Measurements from ENCODE around the gene TMEM82. TPM values are rescaled to one million over a fixed set of nuclear protein-coding genes. Genes with fewer than 3 reads are reported as not detected.
A peak's percentile ranks its signal among the peaks of the same experiment; 100 is the strongest.

Gene TMEM82
- total RNA-seq, 2 donors from 2014 or later, result 0.49 TPM; not detected in 1

- DNase-seq (no peak), ATAC-seq (replicated peaks in 1 of 2) (no peak)
- H3K27me3 Mint-ChIP-seq (ENCODE audit: low read depth), result no peaks in the 10 kb centered on the region
- H3K27ac Mint-ChIP-seq, result no peak overlapping the region
- no peaks in the 10 kb centered on the region for H3K9me3 Mint-ChIP-seq
- H3K4me1 Mint-ChIP-seq (ENCODE audit: low read depth), result no peaks in the 10 kb centered on the region
- H3K4me3 Mint-ChIP-seq, result no peak overlapping the region
- H3K36me3 Mint-ChIP-seq (ENCODE audit: insufficient read depth in 2 of 2), result peaks cover 0 to 2% of the 10 kb centered on the region in 2 donors
Observed at GRCh38 chr1:15734296-15734695, 8.0 kb upstream of the TMEM82 start.

GRCh38 chr1:15734901-15735300 lies 7.4 kb upstream of the TMEM82 start:
- peaks cover 0 to 2% of the 10 kb centered on the region in 2 donors for H3K36me3 Mint-ChIP-seq (ENCODE audit: insufficient read depth in 2 of 2)
- no peaks in the 10 kb centered on the region for H3K4me1 Mint-ChIP-seq (ENCODE audit: low read depth)
- DNase-seq (no peak), ATAC-seq (replicated peaks in 1 of 2) (no peak)
- H3K27me3 Mint-ChIP-seq (ENCODE audit: low read depth), result no peaks in the 10 kb centered on the region
- no peaks in the 10 kb centered on the region for H3K9me3 Mint-ChIP-seq
- H3K27ac Mint-ChIP-seq, result no peak overlapping the region
- no peak overlapping the region for H3K4me3 Mint-ChIP-seq

- no peak overlapping the region for H3K4me3 Mint-ChIP-seq
- H3K4me1 Mint-ChIP-seq (ENCODE audit: low read depth), result no peaks in the 10 kb centered on the region
- H3K36me3 Mint-ChIP-seq (ENCODE audit: insufficient read depth in 2 of 2), result peaks cover 0 to 2% of the 10 kb centered on the region in 2 donors
- no peak for ATAC-seq (replicated peaks in 1 of 2)
- DNase-seq, result no peak
- H3K9me3 Mint-ChIP-seq, result no peaks in the 10 kb centered on the region
- no peak overlapping the region for H3K27ac Mint-ChIP-seq
- no peaks in the 10 kb centered on the region for H3K27me3 Mint-ChIP-seq (ENCODE audit: low read depth)
Observed at GRCh38 chr1:15735304-15736037, 6.8 kb upstream of the TMEM82 start.

GRCh38 chr1:15736038-15736891 lies 6.0 kb upstream of the TMEM82 start, which contains the start of gene SLC25A34:
TSS of gene SLC25A34 (plus strand) at chr1:15736258. CDS start at chr1:15736486, 228 bp downstream.
- no peak within 1 kb of the TSS for H3K4me3 Mint-ChIP-seq
- no peak within 1 kb of the TSS for H3K27ac Mint-ChIP-seq
- H3K4me1 Mint-ChIP-seq (ENCODE audit: low read depth), result peaks cover 2% of the 10 kb centered on the region
- H3K9me3 Mint-ChIP-seq, result no peaks in the 10 kb centered on the region
- DNase-seq (no peak), ATAC-seq (replicated peaks in 1 of 2) (no peak)
- H3K36me3 Mint-ChIP-seq (ENCODE audit: insufficient read depth in 2 of 2), result peaks cover 0 to 2% of the 10 kb centered on the region in 2 donors
- no peaks in the 10 kb centered on the region for H3K27me3 Mint-ChIP-seq (ENCODE audit: low read depth)

- no peak for DNase-seq
- H3K9me3 Mint-ChIP-seq, result no peaks in the 10 kb centered on the region
- H3K27me3 Mint-ChIP-seq (ENCODE audit: low read depth), result no peaks in the 10 kb centered on the region
- H3K36me3 Mint-ChIP-seq (ENCODE audit: insufficient read depth in 2 of 2), result peaks cover 0 to 2% of the 10 kb centered on the region in 2 donors
- H3K27ac Mint-ChIP-seq, result no peak overlapping the region
- H3K4me1 Mint-ChIP-seq (ENCODE audit: low read depth), result peaks cover 7% of the 10 kb centered on the region
- H3K4me3 Mint-ChIP-seq, result no peak overlapping the region
- no peak for ATAC-seq (replicated peaks in 1 of 2)
Observed at GRCh38 chr1:15736892-15737261, 5.4 kb upstream of the TMEM82 start.

- Mint-ChIP-seq H3K9me3 (no peaks in the 10 kb centered on the region), H3K4me1 (ENCODE audit: low read depth) (peaks cover 7% of the 10 kb centered on the region), H3K27ac (no peak overlapping the region), H3K27me3 (ENCODE audit: low read depth) (no peaks in the 10 kb centered on the region), H3K4me3 (no peak overlapping the region), H3K36me3 (ENCODE audit: insufficient read depth in 2 of 2) (peaks cover 0 to 2% of the 10 kb centered on the region in 2 donors)
- no peak for ATAC-seq (replicated peaks in 1 of 2)
- DNase-seq, result no peak
Observed at GRCh38 chr1:15737324-15738319, 4.7 kb upstream of the TMEM82 start.

- DNase-seq (no peak), ATAC-seq (replicated peaks in 1 of 2) (no peak)
- H3K4me1 Mint-ChIP-seq (ENCODE audit: low read depth), result peaks cover 7% of the 10 kb centered on the region
- H3K27ac Mint-ChIP-seq, result no peak overlapping the region
- H3K4me3 Mint-ChIP-seq, result no peak overlapping the region
- H3K36me3 Mint-ChIP-seq (ENCODE audit: insufficient read depth in 2 of 2), result no peaks in the 10 kb centered on the region
- no peaks in the 10 kb centered on the region for H3K27me3 Mint-ChIP-seq (ENCODE audit: low read depth)
- no peaks in the 10 kb centered on the region for H3K9me3 Mint-ChIP-seq
Observed at GRCh38 chr1:15738416-15739113, 3.7 kb upstream of the TMEM82 start.

GRCh38 chr1:15739259-15739658 lies 3.0 kb upstream of the TMEM82 start:
- H3K27me3 Mint-ChIP-seq (ENCODE audit: low read depth), result no peaks in the 10 kb centered on the region

GRCh38 chr1:15739745-15740144 lies 2.6 kb upstream of the TMEM82 start:
- Mint-ChIP-seq H3K4me1 (ENCODE audit: low read depth) (peaks cover 7% of the 10 kb centered on the region), H3K36me3 (ENCODE audit: insufficient read depth in 2 of 2) (no peaks in the 10 kb centered on the region), H3K9me3 (no peaks in the 10 kb centered on the region), H3K4me3 (no peak overlapping the region), H3K27me3 (ENCODE audit: low read depth) (no peaks in the 10 kb centered on the region), H3K27ac (no peak overlapping the region)
- DNase-seq, result no peak
- ATAC-seq (replicated peaks in 1 of 2), result peak in 1 of 2 donors; percentile 19

More at GRCh38 chr1:15739259-15739658, 3.0 kb upstream of the TMEM82 start:
- ATAC-seq (replicated peaks in 1 of 2) (no peak), DNase-seq (no peak)
- H3K36me3 Mint-ChIP-seq (ENCODE audit: insufficient read depth in 2 of 2), result no peaks in the 10 kb centered on the region
- H3K9me3 Mint-ChIP-seq, result no peaks in the 10 kb centered on the region
- H3K4me1 Mint-ChIP-seq (ENCODE audit: low read depth), result peaks cover 7% of the 10 kb centered on the region
- H3K4me3 Mint-ChIP-seq, result no peak overlapping the region
- H3K27ac Mint-ChIP-seq, result no peak overlapping the region

- no peak overlapping the region for H3K27ac Mint-ChIP-seq
- peak; percentile 77 to 80 for DNase-seq
- peak; percentile 74 to 82 for ATAC-seq (replicated peaks in 1 of 2)
- peaks cover 7% of the 10 kb centered on the region for H3K4me1 Mint-ChIP-seq (ENCODE audit: low read depth)
- no peaks in the 10 kb centered on the region for H3K27me3 Mint-ChIP-seq (ENCODE audit: low read depth)
- no peak overlapping the region for H3K4me3 Mint-ChIP-seq
- no peaks in the 10 kb centered on the region for H3K9me3 Mint-ChIP-seq
- no peaks in the 10 kb centered on the region for H3K36me3 Mint-ChIP-seq (ENCODE audit: insufficient read depth in 2 of 2)
Observed at GRCh38 chr1:15740924-15741850, 1.1 kb upstream of the TMEM82 start.

- Mint-ChIP-seq H3K4me1 (ENCODE audit: low read depth) (peaks cover 7% of the 10 kb centered on the region), H3K27ac (no peak overlapping the region), H3K27me3 (ENCODE audit: low read depth) (no peaks in the 10 kb centered on the region), H3K36me3 (ENCODE audit: insufficient read depth in 2 of 2) (no peaks in the 10 kb centered on the region), H3K4me3 (no peak overlapping the region), H3K9me3 (no peaks in the 10 kb centered on the region)
- no peak for DNase-seq
- no peak for ATAC-seq (replicated peaks in 1 of 2)
Observed at GRCh38 chr1:15744122-15744679, 1.9 kb downstream of the TMEM82 start.
